Kidney tubule cell (primary cell): ENCODE results near the gene FLG2.
"Not testable (repeated sequence)": the region's sequence is repeated elsewhere in the genome, so short reads cannot be mapped to it uniquely, and the experiment has no call there.

Source experiments
- DNase-seq: peaks from one replicate; pipeline ENCODE4 v3.0.0-alpha.2; 2018; ENCODE audit warnings: low spot score

Gene FLG2

GRCh38 chr1:152312169-152312568 lies 47.6 kb downstream of the FLG2 start:
- DNase-seq: not testable (repeated sequence)

- DNase-seq: no peak
Measured at GRCh38 chr1:152309955-152310354, 49.9 kb downstream of the FLG2 start.

- not testable (repeated sequence) for DNase-seq
Measured at GRCh38 chr1:152309320-152309901, 50.4 kb downstream of the FLG2 start.

DNA sequence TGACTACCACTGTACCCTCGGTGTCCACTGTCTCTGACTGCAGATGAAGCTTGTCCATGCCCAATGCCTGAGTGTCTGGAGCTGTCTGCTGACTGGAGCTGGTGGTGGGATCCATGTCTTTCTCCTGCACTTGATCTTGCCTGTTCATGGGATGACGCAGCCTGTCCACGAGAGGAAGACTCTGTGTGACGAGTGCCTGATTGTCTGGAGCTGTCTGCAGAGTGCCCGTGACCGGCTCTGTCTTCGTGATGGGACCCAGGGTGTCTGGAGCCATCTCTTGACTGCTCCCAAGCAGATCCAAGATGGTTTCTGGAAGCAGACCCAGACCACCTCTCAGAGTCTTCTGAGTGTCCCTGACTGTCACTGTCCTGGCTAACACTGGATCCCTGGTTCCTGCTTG lies 51.0 kb downstream of the FLG2 start:
- not testable (repeated sequence) for DNase-seq

- not testable (repeated sequence) for DNase-seq
Measured at GRCh38 chr1:152307970-152308369, 51.8 kb downstream of the FLG2 start.

- not testable (repeated sequence) for DNase-seq
Measured at GRCh38 chr1:152306123-152306522, 53.7 kb downstream of the FLG2 start.

DNA sequence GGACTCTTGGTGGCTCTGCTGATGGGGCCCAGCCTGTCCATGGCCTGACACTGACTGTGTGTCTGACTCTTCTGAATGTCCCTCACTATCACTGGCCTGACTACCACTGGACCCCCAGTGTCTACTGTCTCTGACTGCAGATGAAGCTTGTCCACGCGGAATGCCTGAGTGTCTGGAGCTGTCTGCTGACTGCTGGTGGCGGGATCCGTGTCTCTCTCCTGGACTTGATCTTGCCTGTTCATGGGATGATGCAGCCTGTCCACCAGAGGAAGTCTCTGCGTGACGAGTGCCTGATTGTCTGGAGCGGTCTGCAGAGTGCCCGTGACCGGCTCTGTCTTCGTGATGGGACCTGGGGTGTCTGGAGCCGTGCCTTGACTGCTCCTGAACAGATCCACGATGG lies 55.0 kb downstream of the FLG2 start:
- DNase-seq: not testable (repeated sequence)

GRCh38 chr1:152303139-152303872 lies 56.5 kb downstream of the FLG2 start:
- not testable (repeated sequence) for DNase-seq
